Activated T-cell treated with anti-CD3 and anti-CD28 coated beads, Interleukin-2, amount 50 U/mL, for 48 hours (primary cell): ENCODE measurements around the gene HOXA11.
A peak's percentile ranks its signal among the peaks of the same experiment; 100 is the strongest.

Source experiments
- DNase-seq, 2 experiments: peaks; one replicate each; pipeline ENCODE4 v3.0.0-alpha.2; 2020

HOXA11 gene

GRCh38 chr7:27168265-27168947 is 16.6 kb downstream of the HOXA11 start:
- peak; percentile 60 to 67 for DNase-seq

GRCh38 chr7:27167916-27168264 is 17.1 kb downstream of the HOXA11 start:
- no peak for DNase-seq

GRCh38 chr7:27166531-27167505 is 18.2 kb downstream of the HOXA11 start:
- peak in 1 of 2 experiments; percentile 29 for DNase-seq

GRCh38 chr7:27165996-27166530 is 19.0 kb downstream of the HOXA11 start:
- DNase-seq, result peak in 1 of 2 experiments; percentile 40

- peak; percentile 32 to 43 for DNase-seq
These were observed 19.7 kb downstream of the HOXA11 start, which contains the start of gene HOXA9 for GRCh38 chr7:27165089-27165995. Gene HOXA9 (minus strand): TSS chr7:27165537. CDS start chr7:27165457, 80 bp downstream.

- DNase-seq, result peak; percentile 45 to 48
These were observed 20.5 kb downstream of the HOXA11 start for GRCh38 chr7:27164367-27165088.

GRCh38 chr7:27164045-27164366 is 21.0 kb downstream of the HOXA11 start:
- no peak for DNase-seq

GRCh38 chr7:27163288-27164044 is 21.6 kb downstream of the HOXA11 start:
- DNase-seq, result peak in 1 of 2 experiments; percentile 24

- no peak for DNase-seq
These were observed 22.3 kb downstream of the HOXA11 start for GRCh38 chr7:27162561-27163287.

GRCh38 chr7:27161721-27162560 is 23.1 kb downstream of the HOXA11 start:
- peak in 1 of 2 experiments; percentile 14 for DNase-seq

GRCh38 chr7:27161214-27161720 is 23.8 kb downstream of the HOXA11 start:
- DNase-seq, result no peak

GRCh38 chr7:27160546-27161213 is 24.4 kb downstream of the HOXA11 start:
- peak; percentile 87 to 89 for DNase-seq

- peak; percentile 45 to 46 for DNase-seq
These were observed 24.9 kb downstream of the HOXA11 start for GRCh38 chr7:27160145-27160545.

GRCh38 chr7:27159266-27160144 is 25.5 kb downstream of the HOXA11 start:
- DNase-seq, result peak; percentile 23 to 25

- peak; percentile 26 to 28 for DNase-seq
These were observed 26.4 kb downstream of the HOXA11 start for GRCh38 chr7:27158436-27159265.

GRCh38 chr7:27157702-27158431 is 27.2 kb downstream of the HOXA11 start:
- DNase-seq, result peak in 1 of 2 experiments; percentile 28
